ENCODE data around the gene ZMYM2. TPM values are rescaled to one million over a fixed set of nuclear protein-coding genes. Genes with fewer than 3 reads are reported as not detected.

The ZMYM2 gene
- total and polyA plus RNA-seq, 2 of the 13 experiments (the other 11 are each of a cell fraction or from before 2014, with no cell fraction given): 22.4 to 40.8 TPM

- TF ChIP-seq CREB1 (IDR thresholded peaks at IDR 0.05) (no peak), CREB1 (CRISPR knock-in tag; IDR thresholded peaks at IDR 0.05) (peak; percentile 43), SIN3B (IDR thresholded peaks at IDR 0.05; ENCODE audit: low read length) (0 out of 2 replicates have a peak, but pooled peaks have one; percentile 31), ZNF430 (CRISPR knock-in tag; IDR thresholded peaks at IDR 0.05) (peak; percentile 50; the same call in 1 of the 2 replicates), ZNF672 (CRISPR knock-in tag; IDR thresholded peaks at IDR 0.05) (no peak), SMC3 (IDR thresholded peaks at IDR 0.05; ENCODE audit: low read length) (peak; percentile 53; the same call in 1 of the 2 replicates), ZNF33B (CRISPR knock-in tag; IDR thresholded peaks at IDR 0.05) (no peak), ZBTB10 (CRISPR knock-in tag; IDR thresholded peaks at IDR 0.05; ENCODE audit: borderline replicate concordance) (no peak), NR0B2 (CRISPR knock-in tag; IDR thresholded peaks at IDR 0.05) (no peak), ZNF576 (CRISPR knock-in tag; IDR thresholded peaks at IDR 0.05) (no peak), MAZ (IDR thresholded peaks at IDR 0.05; ENCODE audit: borderline replicate concordance, low read depth, low read length) (peak; percentile 89; the same call in 1 of the 2 replicates), MAZ (CRISPR knock-in tag; IDR thresholded peaks at IDR 0.05; ENCODE audit: low read depth) (no peak), POLR2AphosphoS5 (IDR thresholded peaks at IDR 0.05; ENCODE audit: low read depth, low read length) (peak; percentile 53; the same call in 1 of the 2 replicates), ZNF747 (CRISPR knock-in tag; IDR thresholded peaks at IDR 0.05; ENCODE audit: borderline replicate concordance) (no peak), NFIC (IDR thresholded peaks at IDR 0.05; ENCODE audit: low read length) (no peak), MED1 (CRISPR knock-in tag; IDR thresholded peaks at IDR 0.05) (0 out of 2 replicates have a peak, but pooled peaks have one; percentile 19), MXD4 (CRISPR knock-in tag; IDR thresholded peaks at IDR 0.05) (no peak), ARID2 (CRISPR knock-in tag; IDR thresholded peaks at IDR 0.05; ENCODE audit: borderline replicate concordance) (no peak), THAP7 (CRISPR knock-in tag; IDR thresholded peaks at IDR 0.05) (no peak), ZNF274 (CRISPR knock-in tag; IDR thresholded peaks at IDR 0.05) (0 out of 2 replicates have a peak, but pooled peaks have one; percentile 44), RAD51 (IDR thresholded peaks at IDR 0.05; ENCODE audit: borderline replicate concordance) (no peak), TFDP2 (CRISPR knock-in tag; IDR thresholded peaks at IDR 0.05) (0 out of 2 replicates have a peak, but pooled peaks have one; percentile 18)
Observed at GRCh38 chr13:19959831-19960652, 1.5 kb downstream of the ZMYM2 start (continued).
